ENCODE results near the gene CBLN3.

DNA sequence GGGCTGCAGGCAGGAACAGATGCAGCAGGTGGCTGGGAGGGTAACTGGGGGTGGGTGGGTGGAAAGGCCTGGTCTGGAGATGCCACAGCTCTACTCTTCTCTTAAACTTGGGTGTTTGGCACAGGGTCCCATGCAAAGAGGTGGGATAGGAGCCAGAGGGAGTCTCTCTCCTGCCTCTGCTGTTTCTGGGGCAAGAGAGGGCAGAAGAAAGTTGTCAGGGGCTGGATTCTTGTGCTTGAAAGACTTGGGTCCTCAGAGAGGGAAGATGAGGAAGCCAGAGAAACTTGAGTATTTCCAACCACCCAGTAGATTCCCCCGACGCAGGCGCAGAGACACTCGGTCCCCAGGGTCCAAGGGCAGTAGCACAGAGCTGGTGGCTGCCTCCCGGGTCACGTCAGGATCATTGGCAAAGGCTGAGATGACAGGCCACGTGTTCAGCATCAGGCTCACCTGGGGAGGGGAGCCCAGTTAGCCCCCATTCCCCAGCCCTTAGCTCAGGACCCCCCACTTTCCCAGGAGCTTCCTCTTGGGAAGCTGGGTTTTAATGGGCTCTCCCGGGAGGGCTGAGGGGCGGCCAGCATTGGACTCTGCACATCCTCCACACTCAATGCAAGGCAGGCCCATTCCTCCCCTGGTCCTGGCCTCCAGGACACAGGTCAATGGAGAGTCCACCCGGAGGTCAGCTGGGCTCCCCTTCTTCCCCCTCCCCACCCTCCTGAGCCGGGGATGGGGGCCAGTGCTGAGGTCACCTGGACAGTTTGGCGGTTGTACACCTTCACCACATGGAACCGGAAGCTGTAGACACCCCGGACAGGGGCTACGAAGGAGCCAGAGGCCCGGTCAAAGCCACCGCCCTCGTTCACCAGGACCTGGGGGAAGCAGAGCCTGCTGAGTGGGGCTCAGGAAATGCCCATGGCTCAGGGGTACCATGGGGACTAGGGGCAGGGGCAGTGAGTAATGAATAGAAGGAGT lies 1.6 kb downstream of the CBLN3 start:
- TF ChIP-seq CTCF (conservative IDR thresholded peaks at IDR 0.05; ENCODE audit: low read length) (no peak), EZH2phosphoT487 (IDR thresholded peaks at IDR 0.05; ENCODE audit: borderline replicate concordance, low read depth, low read length) (no peak)

Data from OCI-LY7 (cell line).